AG09319 (cell line): ENCODE results near the gene CHD6.

Experiments used
- DNase-seq: peaks from one replicate; pipeline ENCODE4 v3.0.0-alpha.2; 2010; ENCODE audit warnings: low read depth; ENCODE audit errors: extremely low read depth
- CTCF ChIP-seq: IDR thresholded peaks from 2 replicates; pipeline ENCODE4 v1.5.1; 2011; ENCODE audit warnings: low read depth, mild to moderate bottlenecking, inconsistent platforms, low read length, moderate library complexity

The CHD6 gene

GRCh38 chr20:41513829-41514228 is 104.3 kb downstream of the CHD6 start:
- TF ChIP-seq CTCF, result no peak
- no peak for DNase-seq

- TF ChIP-seq CTCF, result no peak
- DNase-seq, result no peak
Observed at GRCh38 chr20:41512624-41513023, 105.6 kb downstream of the CHD6 start.

GRCh38 chr20:41510847-41511450 is 107.2 kb downstream of the CHD6 start:
- DNase-seq, result no peak
- no peak for TF ChIP-seq CTCF

- no peak for DNase-seq
- no peak for TF ChIP-seq CTCF
Observed at GRCh38 chr20:41510224-41510623, 108.0 kb downstream of the CHD6 start.

GRCh38 chr20:41509316-41510200 is 108.6 kb downstream of the CHD6 start:
- TF ChIP-seq CTCF, result no peak
- DNase-seq, result no peak

GRCh38 chr20:41508335-41508734 is 109.8 kb downstream of the CHD6 start:
- DNase-seq, result no peak
- TF ChIP-seq CTCF, result no peak

GRCh38 chr20:41507851-41508250 is 110.3 kb downstream of the CHD6 start:
- no peak for DNase-seq
- TF ChIP-seq CTCF, result no peak
